ENCODE measurements around the gene SRD5A3. TPM values are rescaled to one million over a fixed set of nuclear protein-coding genes. Genes with fewer than 3 reads are reported as not detected.

Gene SRD5A3
- total RNA-seq, 2 donors from 2014 or later: 14.1 to 16.2 TPM

GRCh38 chr4:55364691-55365344 lies 18.8 kb downstream of the SRD5A3 start:
- DNase-seq (no peak), ATAC-seq (no peak)
- intact Hi-C loops (cut with DNase I, micrococcal nuclease): no loop called here

GRCh38 chr4:55365345-55365728 lies 19.3 kb downstream of the SRD5A3 start:
- DNase-seq: no peak
- ATAC-seq: no peak
- intact Hi-C loops (cut with DNase I, micrococcal nuclease): no loop called here

- no peak for ATAC-seq
- DNase-seq: no peak
- intact Hi-C loops (cut with DNase I, micrococcal nuclease): no loop called here
Observed at GRCh38 chr4:55366621-55367020, 20.6 kb downstream of the SRD5A3 start.

GRCh38 chr4:55367084-55367722 lies 21.2 kb downstream of the SRD5A3 start:
- ATAC-seq: no peak
- intact Hi-C loops (cut with DNase I, micrococcal nuclease): no loop called here
- DNase-seq: no peak

- ATAC-seq (no peak), DNase-seq (no peak)
- intact Hi-C loops (cut with DNase I, micrococcal nuclease): no loop called here
Observed at GRCh38 chr4:55369968-55370367, 23.9 kb downstream of the SRD5A3 start.

- DNase-seq (no peak), ATAC-seq (no peak)
- intact Hi-C loops (cut with DNase I, micrococcal nuclease): no loop called here
Observed at GRCh38 chr4:55372259-55372658, 26.2 kb downstream of the SRD5A3 start.

- no peak for ATAC-seq
- intact Hi-C loops (cut with DNase I, micrococcal nuclease): no loop called here
- DNase-seq: no peak
Observed at GRCh38 chr4:55373461-55373860, 27.4 kb downstream of the SRD5A3 start.

GRCh38 chr4:55376698-55377097 lies 30.7 kb downstream of the SRD5A3 start:
- ATAC-seq: no peak
- no peak for DNase-seq
- intact Hi-C loops (cut with DNase I, micrococcal nuclease): no loop called here

GRCh38 chr4:55378617-55379467 lies 32.8 kb downstream of the SRD5A3 start:
- ATAC-seq (peak; percentile 62), DNase-seq (peak; percentile 49 to 61)
- intact Hi-C loops (cut with DNase I, micrococcal nuclease): no loop called here

GRCh38 chr4:55380576-55380975 lies 34.5 kb downstream of the SRD5A3 start:
- intact Hi-C loops (cut with DNase I, micrococcal nuclease): no loop called here
- ATAC-seq (no peak), DNase-seq (no peak)

GRCh38 chr4:55381502-55381901 lies 35.5 kb downstream of the SRD5A3 start:
- ATAC-seq: no peak
- no peak for DNase-seq
- intact Hi-C loops (cut with DNase I, micrococcal nuclease): no loop called here

GRCh38 chr4:55382488-55383003 lies 36.5 kb downstream of the SRD5A3 start:
- ATAC-seq (no peak), DNase-seq (no peak)
- intact Hi-C loops (cut with DNase I, micrococcal nuclease): no loop called here

GRCh38 chr4:55385201-55385649 lies 39.2 kb downstream of the SRD5A3 start:
- intact Hi-C loops (cut with DNase I, micrococcal nuclease): no loop called here
- DNase-seq (no peak), ATAC-seq (no peak)

- intact Hi-C loops (cut with DNase I, micrococcal nuclease): no loop called here
- ATAC-seq (peak; percentile 68), DNase-seq (no peak)
Observed at GRCh38 chr4:55386073-55386472, 40.0 kb downstream of the SRD5A3 start.

- DNase-seq (no peak), ATAC-seq (no peak)
- intact Hi-C loops (cut with DNase I, micrococcal nuclease): no loop called here
Observed at GRCh38 chr4:55386840-55387239, 40.8 kb downstream of the SRD5A3 start.

- DNase-seq (no peak), ATAC-seq (no peak)
- intact Hi-C loops (cut with DNase I, micrococcal nuclease): no loop called here
Observed at GRCh38 chr4:55393461-55394320, 47.6 kb downstream of the SRD5A3 start.

GRCh38 chr4:55395218-55395528 lies 49.1 kb downstream of the SRD5A3 start:
- intact Hi-C loops (cut with DNase I, micrococcal nuclease): no loop called here
- ATAC-seq: no peak
- no peak for DNase-seq

- intact Hi-C loops (cut with DNase I, micrococcal nuclease): no loop called here
- ATAC-seq (peak; percentile 96), DNase-seq (peak; percentile 94 to 95)
Observed at GRCh38 chr4:55395529-55396307, 49.7 kb downstream of the SRD5A3 start, which contains the start of gene TMEM165. TMEM165 (plus strand) TSS chr4:55395957; CDS start chr4:55396190, 233 bp downstream.

Data from left colon (tissue), 2 donors.